Tibial nerve (tissue), 4 donors: ENCODE results near the gene RAX2. TPM values are rescaled to one million over a fixed set of nuclear protein-coding genes. Genes with fewer than 3 reads are reported as not detected.

Experiments used
- DNase-seq, 2 donors: peaks; one replicate each; pipeline ENCODE4 v3.0.0-alpha.2; 2019; ENCODE audit warnings: low spot score in 2 of 2
- H3K27ac ChIP-seq, 4 donors: fragments of 200-600 bp; sonication (generic) in 3 of 4; one replicate each; pipeline ENCODE4 v1.5.1; 2017 to 2019; ENCODE audit warnings: mild to moderate bottlenecking in 1 of 4
- H3K27me3 ChIP-seq, 2 donors: fragments of 200-600 bp; sonication (generic) in 1 of 2; one replicate each; pipeline versions ENCODE4 v1.5.1 to v1.6.0; 2017 to 2019
- H3K36me3 ChIP-seq, 3 donors: fragments of 200-600 bp; sonication (generic); one replicate each; pipeline ENCODE4 v1.5.1; 2018 to 2019
- H3K4me1 ChIP-seq, 4 donors: fragments of 200-600 bp; sonication (generic) in 3 of 4; one replicate each; pipeline ENCODE4 v1.5.1; 2017 to 2019
- H3K4me3 ChIP-seq, 4 donors: fragments of 200-600 bp; sonication (generic) in 3 of 4; one replicate each; pipeline ENCODE4 v1.5.1; 2017 to 2019; ENCODE audit warnings: mild to moderate bottlenecking in 1 of 4, moderate library complexity in 1 of 4
- H3K9me3 ChIP-seq, 4 donors: fragments of 200-600 bp; sonication (generic) in 3 of 4; one replicate each; pipeline ENCODE4 v1.5.1; 2017 to 2019
- CTCF ChIP-seq, 5 experiments: fragments of 200-600 bp in 3 of 5; fragments of 450-650 bp in 2 of 5; sonication (generic) in 3 of 5; IDR thresholded peaks; one replicate each; pipeline ENCODE4 v1.5.1; 2016 to 2019; ENCODE audit warnings: antibody characterized with exemption in 5 of 5, mild to moderate bottlenecking in 3 of 5, moderate library complexity in 2 of 5
- EP300 ChIP-seq, 2 donors: sonication (generic); formaldehyde crosslinking; IDR thresholded peaks; one replicate each; pipeline ENCODE4 v1.6.1; 2017; ENCODE audit warnings: antibody characterized with exemption in 2 of 2, mild to moderate bottlenecking in 1 of 2
- POLR2A ChIP-seq, 2 donors: fragments of 450-650 bp; IDR thresholded peaks; one replicate each; pipeline ENCODE4 v1.6.1; 2017; ENCODE audit warnings: antibody characterized with exemption in 2 of 2, mild to moderate bottlenecking in 2 of 2, moderate library complexity in 2 of 2
- WGBS, 2 donors: methylation state at CpG; one replicate each; pipeline ENCODE4 v1.1.5; 2018; 5-methylcytosine and 5-hydroxymethylcytosine counted together
- total RNA-seq, 4 donors: library from RNA; depleted of rRNA; stranded (reverse); fragments of >200 nt; gene quantifications; one replicate each; pipeline ENCODE4 v1.1.0, GENCODE V29; 2016

Gene RAX2
- total RNA-seq, 4 donors from 2014 or later = not detected

- TF ChIP-seq EP300 (IDR thresholded peaks at IDR 0.05) (no peak), CTCF (IDR thresholded peaks at IDR 0.05) (no peak), POLR2A (IDR thresholded peaks at IDR 0.05) (no peak)
- Histone ChIP-seq H3K9me3 (peaks cover 3 to 32% (median 13%) of the 10 kb centered on the region in 4 donors), H3K4me3 (peak overlapping the region in 2 of 4 donors; percentile 31 to 35), H3K27ac (no peak overlapping the region), H3K4me1 (peaks cover 0 to 14% (median 0%) of the 10 kb centered on the region in 4 donors), H3K27me3 (peaks cover 0 to 37% of the 10 kb centered on the region in 2 donors), H3K36me3 (no peaks in the 10 kb centered on the region)
- 1 to 3% methylated on average over 19 to 27 of the region's 47 CpGs for WGBS, 2 donors
- no peak for DNase-seq
These were observed 13.5 kb upstream of the RAX2 start for GRCh38 chr19:3785451-3785937.

- peaks cover 0 to 37% of the 10 kb centered on the region in 2 donors for H3K27me3 ChIP-seq
- H3K27ac ChIP-seq = no peak overlapping the region
- H3K4me3 ChIP-seq = peak overlapping the region in 1 of 4 donors; percentile 35
- H3K36me3 ChIP-seq = no peaks in the 10 kb centered on the region
- H3K4me1 ChIP-seq = peaks cover 0 to 14% (median 0%) of the 10 kb centered on the region in 4 donors
- TF ChIP-seq CTCF (IDR thresholded peaks at IDR 0.05) = no peak
- no peak for TF ChIP-seq POLR2A (IDR thresholded peaks at IDR 0.05)
- no peak for TF ChIP-seq EP300 (IDR thresholded peaks at IDR 0.05)
- DNase-seq = no peak
- 18 to 24% methylated on average over 18 to 25 of the region's 25 CpGs for WGBS, 2 donors
- H3K9me3 ChIP-seq = peaks cover 3 to 33% (median 13%) of the 10 kb centered on the region in 4 donors
These were observed 12.8 kb upstream of the RAX2 start for GRCh38 chr19:3784607-3785450.

GRCh38 chr19:3783660-3784584, 11.9 kb upstream of the RAX2 start:
- no peak for DNase-seq
- H3K36me3 ChIP-seq = no peaks in the 10 kb centered on the region
- peaks cover 3 to 37% (median 13%) of the 10 kb centered on the region in 4 donors for H3K9me3 ChIP-seq
- no peak overlapping the region for H3K4me3 ChIP-seq
- 68 to 78% methylated on average over 31 to 37 of the region's 49 CpGs for WGBS, 2 donors
- TF ChIP-seq POLR2A (IDR thresholded peaks at IDR 0.05) (no peak), CTCF (IDR thresholded peaks at IDR 0.05) (no peak), EP300 (IDR thresholded peaks at IDR 0.05) (no peak)
- peaks cover 0 to 37% of the 10 kb centered on the region in 2 donors for H3K27me3 ChIP-seq
- peaks cover 0 to 14% (median 0%) of the 10 kb centered on the region in 4 donors for H3K4me1 ChIP-seq
- H3K27ac ChIP-seq = no peak overlapping the region

GRCh38 chr19:3782903-3783302, 10.9 kb upstream of the RAX2 start:
- Histone ChIP-seq H3K36me3 (no peaks in the 10 kb centered on the region), H3K27ac (no peak overlapping the region), H3K9me3 (peaks cover 3 to 37% (median 13%) of the 10 kb centered on the region in 4 donors), H3K4me1 (peaks cover 0 to 14% (median 0%) of the 10 kb centered on the region in 4 donors), H3K4me3 (no peak overlapping the region), H3K27me3 (peaks cover 0 to 37% of the 10 kb centered on the region in 2 donors)
- 89 to 93% methylated on average over 9 to 12 of the region's 13 CpGs for WGBS, 2 donors
- TF ChIP-seq POLR2A (IDR thresholded peaks at IDR 0.05) (no peak), EP300 (IDR thresholded peaks at IDR 0.05) (no peak), CTCF (IDR thresholded peaks at IDR 0.05) (no peak)
- DNase-seq = no peak
